HepG2 (cell line): ENCODE data around the gene GRB10.

Source experiments
- CTCF ChIP-seq: sonication (generic); formaldehyde crosslinking; IDR thresholded peaks from 2 replicates; pipeline ENCODE4 v1.5.0; 2020; ENCODE audit warnings: mild to moderate bottlenecking, missing genetic modification reagents, moderate library complexity
- JUND ChIP-seq: sonication (generic); formaldehyde crosslinking; IDR thresholded peaks from 2 replicates; pipeline ENCODE4 v1.8.0; 2022; ENCODE audit warnings: mild to moderate bottlenecking, missing genetic modification reagents
- POLR2A ChIP-seq, 2 experiments: IDR thresholded peaks; 2 replicates each; pipeline ENCODE4 v1.6.1; 2011; ENCODE audit warnings: low read depth in 2 of 2, low read length in 2 of 2, mild to moderate bottlenecking in 1 of 2, moderate library complexity in 1 of 2; ENCODE audit not compliant: insufficient read depth in 1 of 2
- POLR2AphosphoS2 ChIP-seq: IDR thresholded peaks from 2 replicates; pipeline ENCODE4 v1.6.1; 2011; ENCODE audit warnings: low read depth, low read length, improper control_type of control experiment
- POLR2AphosphoS5 ChIP-seq: IDR thresholded peaks from 2 replicates; pipeline ENCODE4 v1.6.1; 2012; ENCODE audit warnings: low read depth, low read length
- TCF12 ChIP-seq, 2 experiments: fragments of 450-650 bp in 1 of 2; sonication (generic) in 1 of 2; formaldehyde crosslinking in 1 of 2; IDR thresholded peaks; 2 replicates each; pipeline versions ENCODE4 v1.6.1 to v1.8.0; 2017 to 2022; ENCODE audit warnings: antibody characterized with exemption in 1 of 2, mild to moderate bottlenecking in 1 of 2, missing genetic modification reagents in 1 of 2, moderate library complexity in 1 of 2
- USF2 ChIP-seq, 2 experiments: sonication (generic) in 1 of 2; formaldehyde crosslinking in 1 of 2; IDR thresholded peaks; 2 replicates each; pipeline versions ENCODE4 v1.5.1 to v1.6.1; 2011 to 2020; ENCODE audit warnings: borderline replicate concordance in 1 of 2, low read depth in 1 of 2, low read length in 1 of 2, mild to moderate bottlenecking in 1 of 2, missing genetic modification reagents in 1 of 2, moderate library complexity in 1 of 2

GRCh38 chr7:50544992-50545391 lies 237.7 kb downstream of the GRB10 start:
- TF ChIP-seq POLR2AphosphoS2 (no peak), TCF12 (IDR thresholded peaks at IDR 0.05) (no peak), TCF12 (CRISPR knock-in tag; IDR thresholded peaks at IDR 0.05) (no peak), POLR2A (IDR thresholded peaks at IDR 0.05; ENCODE audit: insufficient read depth in 1 of 2, low read depth in 2 of 2, low read length in 2 of 2) (no peak), POLR2AphosphoS5 (no peak), USF2 (IDR thresholded peaks at IDR 0.05; ENCODE audit: low read depth, low read length) (no peak), USF2 (CRISPR knock-in tag; IDR thresholded peaks at IDR 0.05; ENCODE audit: borderline replicate concordance) (no peak), CTCF (CRISPR knock-in tag) (no peak), JUND (CRISPR knock-in tag) (no peak)
